GM12878 (cell line): ENCODE measurements around the gene GALNT18. TPM values are rescaled to one million over a fixed set of nuclear protein-coding genes. Genes with fewer than 3 reads are reported as not detected.

Source experiments
- BRCA1 ChIP-seq: IDR thresholded peaks from 2 replicates; pipeline ENCODE4 v1.6.1; 2011; ENCODE audit warnings: low read depth, low read length, improper control_type of control experiment
- CHD1 ChIP-seq: IDR thresholded peaks from 2 replicates; pipeline ENCODE4 v1.6.1; 2012; ENCODE audit warnings: low read depth, low read length, improper control_type of control experiment
- EGR1 ChIP-seq, 2 experiments: IDR thresholded peaks; 1 replicate in 1 of 2; 2 replicates in 1 of 2; pipeline ENCODE4 v1.6.1; 2011 to 2012; ENCODE audit warnings: low read depth in 2 of 2, low read length in 2 of 2, borderline replicate concordance in 1 of 2, mild to moderate bottlenecking in 1 of 2, moderate library complexity in 1 of 2
- EP300 ChIP-seq, 2 experiments: fragments of 150-350 bp in 1 of 2; IDR thresholded peaks; 2 replicates each; pipeline ENCODE4 v1.6.1; 2011 to 2012; ENCODE audit warnings: low read depth in 2 of 2, low read length in 2 of 2, borderline replicate concordance in 1 of 2, improper control_type of control experiment in 1 of 2, inconsistent platforms in 1 of 2; ENCODE audit not compliant: control insufficient read depth in 1 of 2
- GATAD2B ChIP-seq: fragments of 450-650 bp; conservative IDR thresholded peaks from 2 replicates; pipeline ENCODE4 v1.6.1; 2017; ENCODE audit warnings: low read depth, mild to moderate bottlenecking, moderate library complexity
- NFYB ChIP-seq: IDR thresholded peaks from 2 replicates; pipeline ENCODE4 v1.6.1; 2011; ENCODE audit warnings: low read depth, mild to moderate bottlenecking, low read length, improper control_type of control experiment, moderate library complexity; ENCODE audit not compliant: insufficient read depth
- TAF1 ChIP-seq: IDR thresholded peaks from 2 replicates; pipeline ENCODE4 v1.6.1; 2011; ENCODE audit warnings: mild to moderate bottlenecking, low read depth, low read length, borderline replicate concordance
- ZBTB33 ChIP-seq: fragments of 450-650 bp; IDR thresholded peaks from 2 replicates; pipeline ENCODE4 v1.6.1; 2017; ENCODE audit warnings: mild to moderate bottlenecking
- polyA plus RNA-seq, 11 experiments: library from polyadenylated mRNA; depleted of rRNA in 4 of 11; unstranded in 6 of 11; stranded (reverse) in 5 of 11; fragments of >200 nt; fragmentation: Nextera tagmentation in 4 of 11; fragmentation: Illumina TruSeq in 1 of 11; extraction: Ambion mirVana in 4 of 11; extraction: Trizol in 1 of 11; gene quantifications; 1 replicate in 1 of 11; 2 replicates in 10 of 11; pipeline versions ENCODE4 v1.2.1 to v1.2.3, GENCODE V29; 2011 to 2016; ENCODE audit warnings: inconsistent platforms in 2 of 11, missing spikeins in 2 of 11, low read depth in 1 of 11
- total RNA-seq, 4 experiments: library from RNA; depleted of rRNA in 3 of 4; stranded (reverse); fragments of >200 nt in 3 of 4; fragmentation: Illumina TruSeq in 1 of 4; extraction: Trizol in 1 of 4; gene quantifications; 2 replicates each; pipeline versions ENCODE4 v1.2.1 to v1.2.3, GENCODE V29; 2013 to 2021
- TF ChIP-seq, protein P1 (sequence below): fragments of 450-650 bp; IDR thresholded peaks from 2 replicates; pipeline ENCODE4 v1.6.1; 2017; ENCODE audit warnings: antibody characterized with exemption, mild to moderate bottlenecking, moderate library complexity
- TF ChIP-seq, protein P2 (sequence below): fragments of 450-650 bp; formaldehyde crosslinking; IDR thresholded peaks from 2 replicates; pipeline ENCODE4 v1.4.0; 2022; ENCODE audit warnings: mild to moderate bottlenecking, moderate library complexity

Gene GALNT18
- total and polyA plus RNA-seq, 10 of the 15 experiments (the other 5 are each of a cell fraction or from before 2014, with no cell fraction given): 1.2 to 14.2 (median 6.3) TPM

DNA sequence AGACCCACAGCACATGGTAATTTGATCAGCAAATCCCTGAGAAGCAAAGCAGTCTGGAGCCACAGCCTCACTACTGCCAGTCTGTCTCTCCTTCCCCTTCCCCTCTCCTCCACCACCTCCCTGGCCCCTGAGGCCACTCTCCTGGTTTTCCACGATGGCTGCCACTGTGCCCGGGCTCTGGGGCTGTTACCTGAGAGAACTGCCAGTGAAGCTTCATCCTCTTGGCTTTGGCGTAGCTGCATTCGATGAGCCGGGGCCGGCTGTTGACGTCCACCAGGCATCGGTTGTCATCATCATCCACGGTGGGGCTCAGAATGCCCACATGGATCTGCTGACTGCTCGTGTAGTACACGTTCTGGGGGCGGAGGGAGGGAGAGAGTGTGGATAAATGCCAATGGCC lies 329.0 kb downstream of the GALNT18 start (continued):
- TF ChIP-seq, protein P1, sequence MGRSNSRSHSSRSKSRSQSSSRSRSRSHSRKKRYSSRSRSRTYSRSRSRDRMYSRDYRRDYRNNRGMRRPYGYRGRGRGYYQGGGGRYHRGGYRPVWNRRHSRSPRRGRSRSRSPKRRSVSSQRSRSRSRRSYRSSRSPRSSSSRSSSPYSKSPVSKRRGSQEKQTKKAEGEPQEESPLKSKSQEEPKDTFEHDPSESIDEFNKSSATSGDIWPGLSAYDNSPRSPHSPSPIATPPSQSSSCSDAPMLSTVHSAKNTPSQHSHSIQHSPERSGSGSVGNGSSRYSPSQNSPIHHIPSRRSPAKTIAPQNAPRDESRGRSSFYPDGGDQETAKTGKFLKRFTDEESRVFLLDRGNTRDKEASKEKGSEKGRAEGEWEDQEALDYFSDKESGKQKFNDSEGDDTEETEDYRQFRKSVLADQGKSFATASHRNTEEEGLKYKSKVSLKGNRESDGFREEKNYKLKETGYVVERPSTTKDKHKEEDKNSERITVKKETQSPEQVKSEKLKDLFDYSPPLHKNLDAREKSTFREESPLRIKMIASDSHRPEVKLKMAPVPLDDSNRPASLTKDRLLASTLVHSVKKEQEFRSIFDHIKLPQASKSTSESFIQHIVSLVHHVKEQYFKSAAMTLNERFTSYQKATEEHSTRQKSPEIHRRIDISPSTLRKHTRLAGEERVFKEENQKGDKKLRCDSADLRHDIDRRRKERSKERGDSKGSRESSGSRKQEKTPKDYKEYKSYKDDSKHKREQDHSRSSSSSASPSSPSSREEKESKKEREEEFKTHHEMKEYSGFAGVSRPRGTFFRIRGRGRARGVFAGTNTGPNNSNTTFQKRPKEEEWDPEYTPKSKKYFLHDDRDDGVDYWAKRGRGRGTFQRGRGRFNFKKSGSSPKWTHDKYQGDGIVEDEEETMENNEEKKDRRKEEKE: no peak
- TF ChIP-seq BRCA1 (no peak), ZBTB33 (no peak), TAF1 (no peak), GATAD2B (no peak), CHD1 (no peak), EP300 (IDR thresholded peaks at IDR 0.05; ENCODE audit: borderline replicate concordance in 1 of 2, control insufficient read depth in 1 of 2, low read depth in 2 of 2, low read length in 2 of 2) (no peak), NFYB (no peak), EGR1 (IDR thresholded peaks at IDR 0.05; ENCODE audit: borderline replicate concordance in 1 of 2, low read depth in 2 of 2, low read length in 2 of 2) (no peak)
- TF ChIP-seq, protein P2, sequence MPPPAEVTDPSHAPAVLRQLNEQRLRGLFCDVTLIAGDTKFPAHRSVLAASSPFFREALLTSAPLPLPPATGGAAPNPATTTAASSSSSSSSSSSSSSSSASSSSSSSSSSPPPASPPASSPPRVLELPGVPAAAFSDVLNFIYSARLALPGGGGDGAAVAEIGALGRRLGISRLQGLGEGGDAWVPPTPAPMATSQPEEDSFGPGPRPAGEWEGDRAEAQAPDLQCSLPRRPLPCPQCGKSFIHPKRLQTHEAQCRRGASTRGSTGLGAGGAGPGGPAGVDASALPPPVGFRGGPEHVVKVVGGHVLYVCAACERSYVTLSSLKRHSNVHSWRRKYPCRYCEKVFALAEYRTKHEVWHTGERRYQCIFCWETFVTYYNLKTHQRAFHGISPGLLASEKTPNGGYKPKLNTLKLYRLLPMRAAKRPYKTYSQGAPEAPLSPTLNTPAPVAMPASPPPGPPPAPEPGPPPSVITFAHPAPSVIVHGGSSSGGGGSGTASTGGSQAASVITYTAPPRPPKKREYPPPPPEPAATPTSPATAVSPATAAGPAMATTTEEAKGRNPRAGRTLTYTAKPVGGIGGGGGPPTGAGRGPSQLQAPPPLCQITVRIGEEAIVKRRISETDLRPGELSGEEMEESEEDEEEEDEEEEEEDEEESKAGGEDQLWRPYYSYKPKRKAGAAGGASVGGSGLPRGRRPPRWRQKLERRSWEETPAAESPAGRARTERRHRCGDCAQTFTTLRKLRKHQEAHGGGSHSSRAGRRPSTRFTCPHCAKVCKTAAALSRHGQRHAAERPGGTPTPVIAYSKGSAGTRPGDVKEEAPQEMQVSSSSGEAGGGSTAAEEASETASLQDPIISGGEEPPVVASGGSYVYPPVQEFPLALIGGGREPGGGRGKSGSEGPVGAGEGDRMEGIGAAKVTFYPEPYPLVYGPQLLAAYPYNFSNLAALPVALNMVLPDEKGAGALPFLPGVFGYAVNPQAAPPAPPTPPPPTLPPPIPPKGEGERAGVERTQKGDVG (CRISPR knock-in tag): no peak
